LNCAP (cell line): ENCODE measurements around the gene NCS1.

Experiments
- TF ChIP-seq, protein P1 (sequence below): fragments of 450-650 bp; IDR thresholded peaks from 2 replicates; pipeline ENCODE4 v1.5.1; 2017; ENCODE audit warnings: mild to moderate bottlenecking

Gene NCS1

DNA sequence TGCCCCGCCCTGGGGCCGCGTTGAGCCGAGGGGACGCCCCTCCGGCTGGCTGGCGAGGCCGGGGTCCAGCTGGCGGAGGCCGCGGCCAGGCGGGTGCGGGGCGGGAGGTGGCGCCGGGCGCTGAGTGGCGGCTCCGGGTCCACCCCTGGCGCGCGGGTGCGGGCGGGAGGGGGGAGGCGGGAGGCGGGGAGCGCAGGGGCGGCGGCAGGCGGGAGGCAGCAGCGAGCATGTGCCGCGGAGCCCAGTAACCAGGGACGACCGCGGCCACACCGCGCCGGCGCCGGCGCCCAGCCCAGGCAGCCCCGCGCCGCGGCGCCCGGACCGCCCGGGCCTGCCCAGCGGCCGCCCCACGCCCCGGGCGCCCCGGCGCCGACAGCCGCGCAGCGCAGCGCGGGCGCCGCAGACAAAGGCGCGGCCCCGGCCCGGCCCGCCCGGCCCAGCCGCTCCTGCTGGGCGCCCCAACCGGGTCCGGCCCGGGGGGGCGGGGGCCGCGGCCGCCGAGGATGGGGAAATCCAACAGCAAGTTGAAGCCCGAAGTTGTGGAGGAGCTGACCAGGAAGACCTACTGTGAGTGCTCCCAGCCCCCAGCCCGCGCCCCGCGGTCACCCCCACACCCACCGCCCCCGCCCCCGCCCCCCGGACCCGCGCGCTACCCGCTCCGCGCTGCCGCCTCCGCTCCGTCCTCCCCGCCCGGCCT, at the start of gene NCS1:
Gene NCS1 (plus strand): TSS at position 244 of the 697 bp plus-strand sequence. CDS start 260 bp downstream, at position 504.
- TF ChIP-seq, protein P1, sequence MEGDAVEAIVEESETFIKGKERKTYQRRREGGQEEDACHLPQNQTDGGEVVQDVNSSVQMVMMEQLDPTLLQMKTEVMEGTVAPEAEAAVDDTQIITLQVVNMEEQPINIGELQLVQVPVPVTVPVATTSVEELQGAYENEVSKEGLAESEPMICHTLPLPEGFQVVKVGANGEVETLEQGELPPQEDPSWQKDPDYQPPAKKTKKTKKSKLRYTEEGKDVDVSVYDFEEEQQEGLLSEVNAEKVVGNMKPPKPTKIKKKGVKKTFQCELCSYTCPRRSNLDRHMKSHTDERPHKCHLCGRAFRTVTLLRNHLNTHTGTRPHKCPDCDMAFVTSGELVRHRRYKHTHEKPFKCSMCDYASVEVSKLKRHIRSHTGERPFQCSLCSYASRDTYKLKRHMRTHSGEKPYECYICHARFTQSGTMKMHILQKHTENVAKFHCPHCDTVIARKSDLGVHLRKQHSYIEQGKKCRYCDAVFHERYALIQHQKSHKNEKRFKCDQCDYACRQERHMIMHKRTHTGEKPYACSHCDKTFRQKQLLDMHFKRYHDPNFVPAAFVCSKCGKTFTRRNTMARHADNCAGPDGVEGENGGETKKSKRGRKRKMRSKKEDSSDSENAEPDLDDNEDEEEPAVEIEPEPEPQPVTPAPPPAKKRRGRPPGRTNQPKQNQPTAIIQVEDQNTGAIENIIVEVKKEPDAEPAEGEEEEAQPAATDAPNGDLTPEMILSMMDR = no peak

DNA sequence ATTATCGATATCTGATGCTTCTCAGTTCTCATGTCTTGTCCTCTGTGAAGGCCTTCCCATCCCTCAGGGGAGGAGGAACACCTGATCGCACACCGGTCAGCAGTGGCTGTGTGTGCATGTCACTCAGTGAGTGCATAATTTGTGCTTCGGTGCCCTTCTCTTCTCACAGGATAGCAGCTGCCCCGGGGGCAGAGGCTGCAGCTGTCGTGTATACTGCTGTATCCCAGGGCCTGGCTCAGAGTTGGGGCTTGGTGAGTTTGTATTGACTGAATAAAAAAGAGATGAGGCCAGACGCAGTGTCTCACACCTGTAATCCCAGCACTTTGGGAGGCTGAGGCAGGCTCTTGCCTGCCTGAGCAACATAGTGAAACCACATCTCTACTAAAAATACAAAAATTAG, 49.7 kb upstream of the NCS1 start:
- TF ChIP-seq, protein P1 = no peak

DNA sequence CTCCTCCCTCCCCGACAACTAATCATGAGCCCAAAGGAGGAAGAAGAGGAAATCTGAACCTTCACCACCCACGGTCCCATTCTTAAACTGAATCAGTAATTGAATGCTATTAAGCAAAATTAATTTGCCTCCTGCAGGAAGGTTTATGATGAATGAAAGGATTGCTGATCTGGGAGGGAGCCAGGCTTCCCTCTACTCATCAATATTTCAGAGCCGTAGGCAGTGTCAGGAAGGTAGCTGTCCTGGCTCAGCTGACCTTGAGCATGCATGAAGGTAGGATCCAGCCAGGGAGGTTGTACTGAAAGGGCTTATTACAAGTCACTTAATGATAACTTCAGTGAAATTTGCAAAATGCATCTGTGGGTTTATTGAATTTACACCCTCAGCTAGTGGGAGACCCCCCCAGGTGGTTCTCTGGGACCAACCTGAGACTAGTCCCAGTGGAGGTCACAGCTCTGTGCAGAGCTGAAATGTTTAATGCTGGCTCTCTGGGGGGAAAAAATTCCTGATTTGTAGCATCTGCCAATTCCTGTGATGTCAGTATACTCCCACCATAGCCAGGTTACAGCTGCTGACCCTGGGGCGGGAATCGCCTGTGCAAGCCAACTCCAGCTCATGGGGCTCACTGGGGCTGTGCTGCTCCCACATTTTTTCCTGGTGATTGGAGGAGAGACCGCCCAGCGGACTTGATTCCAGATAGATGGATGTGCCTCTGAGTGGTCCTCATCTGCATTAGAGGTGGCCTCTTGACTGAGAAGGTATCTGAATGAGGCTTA, 47.9 kb upstream of the NCS1 start:
- TF ChIP-seq, protein P1 = no peak

DNA sequence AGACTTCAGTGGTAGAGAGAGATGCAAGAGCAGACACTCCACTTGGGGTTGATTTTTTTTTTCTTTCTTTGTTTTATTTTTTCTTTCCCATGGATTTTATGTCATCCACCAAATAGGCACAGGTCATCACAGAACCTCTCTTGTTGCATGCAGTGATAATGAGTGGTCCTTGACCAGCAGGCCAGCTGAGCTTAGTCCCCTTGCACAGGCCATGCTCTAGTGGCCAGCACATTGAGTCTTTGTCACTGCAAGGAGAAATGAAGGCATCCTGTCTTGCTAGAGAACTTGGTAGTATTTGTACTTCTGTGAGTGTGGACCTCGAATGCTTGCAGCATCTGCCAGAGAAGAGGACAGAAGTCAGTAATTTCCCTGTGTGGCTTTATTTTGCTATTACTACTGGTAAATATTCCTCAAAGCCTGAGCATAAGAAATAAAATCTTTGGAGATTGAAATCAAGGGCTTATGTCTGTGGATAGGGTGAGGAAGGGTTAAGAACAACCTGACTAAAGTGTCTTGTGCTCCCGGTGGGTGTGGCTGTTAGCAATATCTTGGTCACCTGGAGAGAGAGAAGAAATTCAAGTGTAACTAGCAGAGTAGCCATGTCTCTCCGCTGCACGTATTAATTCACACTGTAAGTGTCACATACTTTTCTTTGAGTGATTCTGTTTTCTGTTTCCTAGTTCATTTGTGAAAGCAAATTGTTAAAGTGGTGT, 45.3 kb upstream of the NCS1 start:
- TF ChIP-seq, protein P1 = no peak

DNA sequence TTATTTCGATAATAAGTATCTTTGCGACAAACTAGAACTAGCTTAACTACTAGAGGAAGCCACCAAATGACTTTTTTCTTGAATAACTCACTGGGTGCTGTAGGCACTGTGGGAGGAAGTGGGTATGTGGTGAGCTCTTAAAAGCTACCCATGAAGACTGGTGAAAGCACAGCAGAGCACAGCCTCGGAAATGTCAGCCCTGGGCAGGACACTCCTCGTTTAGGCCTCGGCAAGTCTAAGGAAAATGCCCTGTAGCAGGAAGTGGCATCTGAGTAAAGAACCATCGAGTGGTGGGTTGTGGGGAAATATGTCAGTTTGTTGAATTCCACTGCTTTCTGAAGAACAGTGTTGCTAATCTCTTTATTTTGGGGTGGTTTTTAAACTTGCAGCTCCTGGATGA, 44.0 kb upstream of the NCS1 start:
- TF ChIP-seq, protein P1 = no peak

DNA sequence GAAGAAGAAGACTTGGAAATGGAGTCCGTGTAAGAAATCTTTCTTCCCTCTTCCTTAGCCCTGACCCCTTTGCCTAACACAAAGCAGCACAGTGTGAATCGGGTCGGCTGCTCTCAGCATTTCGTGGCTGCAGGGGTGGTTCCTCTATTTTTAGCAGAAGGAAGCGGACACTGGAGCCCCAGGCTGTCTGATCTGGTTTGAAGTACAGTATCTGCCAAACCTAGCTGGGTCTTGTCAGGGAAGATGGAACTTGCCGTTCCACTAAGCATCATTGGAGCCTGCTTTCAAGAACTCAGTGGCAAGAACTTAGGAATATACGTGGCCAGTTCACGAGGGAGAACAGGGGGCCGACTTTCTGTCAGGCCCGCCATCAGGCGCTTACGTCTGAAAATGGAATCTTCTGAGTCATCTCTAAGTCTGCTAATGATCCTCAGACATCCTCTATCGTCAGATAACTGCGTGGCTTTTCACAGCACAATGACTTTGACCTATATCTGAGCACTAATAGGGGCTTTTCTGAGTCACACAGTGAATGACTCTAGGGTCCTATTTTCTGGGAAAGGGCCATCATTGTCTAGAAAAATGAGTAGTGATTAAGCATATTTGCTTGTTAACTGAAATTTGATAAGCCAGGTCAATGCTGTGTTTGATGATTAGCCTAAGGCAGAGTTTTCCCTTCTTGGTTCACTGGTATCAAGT, 43.3 kb upstream of the NCS1 start:
- TF ChIP-seq, protein P1 = no peak

DNA sequence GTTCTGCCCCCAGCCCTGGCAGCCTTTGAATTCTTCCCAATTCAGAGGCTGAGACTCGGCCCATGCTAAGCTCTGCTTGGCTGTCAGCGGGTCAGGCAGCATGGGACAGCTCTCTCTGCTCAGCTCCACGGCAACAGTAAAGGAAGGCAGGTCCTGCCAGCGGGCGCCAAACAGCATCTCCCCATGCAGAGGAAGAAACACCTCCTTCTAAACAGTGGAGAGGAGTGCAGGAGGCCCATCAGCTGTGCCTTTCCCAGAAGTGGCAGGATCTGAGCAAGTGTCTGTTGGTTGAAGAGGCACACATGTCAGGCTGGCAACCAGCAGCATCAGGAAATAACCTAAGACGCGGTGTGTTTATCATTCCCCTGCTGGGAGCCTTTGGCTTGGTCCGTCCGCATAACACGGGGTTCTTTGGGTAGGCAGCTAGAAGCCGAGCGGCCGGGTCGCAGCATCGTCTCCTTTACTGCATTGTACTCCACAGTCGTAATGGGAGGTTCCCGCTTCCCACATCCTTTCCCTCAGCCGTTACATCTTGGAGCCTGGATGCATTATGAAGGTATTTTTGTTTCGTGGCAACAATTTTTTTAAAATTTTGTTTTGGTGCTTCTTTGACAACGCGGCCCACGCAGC, 42.7 kb upstream of the NCS1 start:
- TF ChIP-seq, protein P1 = no peak
